ENCODE measurements around the gene KBTBD6. TPM values are rescaled to one million over a fixed set of nuclear protein-coding genes. Genes with fewer than 3 reads are reported as not detected.

KBTBD6 gene
- total RNA-seq (2022; extraction: Qiagen RNA extraction; ENCODE audit: low read depth): 4.6 to 5.6 TPM (median 5.1 TPM) in 5 replicates

GRCh38 chr13:41132512-41133152 lies at the start of gene KBTBD6:
TSS of gene KBTBD6 (minus strand) at chr13:41132802. CDS start at chr13:41132511, 291 bp downstream.

Other genes starting within 250 kb of the KBTBD6 start
- 21.6 to 30.1 TPM (median 27.3 TPM) in 5 replicates for gene ELF1, start 113.5 kb downstream of the KBTBD6 start, total RNA-seq (2022; extraction: Qiagen RNA extraction; ENCODE audit: low read depth)
- gene WBP4, start 71.3 kb downstream of the KBTBD6 start, total RNA-seq (2022; extraction: Qiagen RNA extraction; ENCODE audit: low read depth): 6.7 to 9.6 TPM (median 7.5 TPM) in 5 replicates
- 2.2 to 2.8 TPM (median 2.5 TPM) in 5 replicates for gene KBTBD7, start 61.8 kb upstream of the KBTBD6 start, total RNA-seq (2022; extraction: Qiagen RNA extraction; ENCODE audit: low read depth)
- 4.6 to 8.0 TPM (median 6.8 TPM) in 5 replicates for gene MTRF1, start 130.8 kb upstream of the KBTBD6 start, total RNA-seq (2022; extraction: Qiagen RNA extraction; ENCODE audit: low read depth)
- gene NAA16, start 178.5 kb upstream of the KBTBD6 start, total RNA-seq (2022; extraction: Qiagen RNA extraction; ENCODE audit: low read depth): 9.2 to 10.9 TPM (median 9.7 TPM) in 5 replicates